Activated T-helper 17 cell treated with anti-CD3 and anti-CD28 coated beads, Interleukin-2, amount 50 U/mL, for 72 hours (primary cell): ENCODE data around the gene PGC. TPM values are rescaled to one million over a fixed set of nuclear protein-coding genes. Genes with fewer than 3 reads are reported as not detected.

Source experiments
- ATAC-seq: fragments of 150-1000 bp; cut with Tn5 transposase; replicated peaks from 2 replicates; pipeline ENCODE4 v1.10.0; 2021; ENCODE audit warnings: mild to moderate bottlenecking, moderate library complexity
- H3K27ac Mint-ChIP-seq: one replicate; pipeline ENCODE4 v1.8.0; 2022; ENCODE audit warnings: mixed read lengths
- H3K27me3 Mint-ChIP-seq: one replicate; pipeline ENCODE4 v1.8.0; 2022; ENCODE audit warnings: mixed read lengths
- H3K36me3 Mint-ChIP-seq: one replicate; pipeline ENCODE4 v1.8.0; 2022; ENCODE audit warnings: low read depth, mild to moderate bottlenecking, mixed read lengths
- H3K4me1 Mint-ChIP-seq: one replicate; pipeline ENCODE4 v1.8.0; 2022; ENCODE audit warnings: mixed read lengths
- H3K4me3 Mint-ChIP-seq: one replicate; pipeline ENCODE4 v1.8.0; 2022; ENCODE audit warnings: mild to moderate bottlenecking, mixed read lengths
- H3K9me3 Mint-ChIP-seq: one replicate; pipeline ENCODE4 v1.8.0; 2022; ENCODE audit warnings: mixed read lengths
- total RNA-seq, 2 donors: library from RNA; stranded (reverse); gene quantifications; one replicate each; pipeline ENCODE4 v1.2.3, GENCODE V29; 2022

PGC gene
- total RNA-seq, 2 donors from 2014 or later, result not detected

DNA sequence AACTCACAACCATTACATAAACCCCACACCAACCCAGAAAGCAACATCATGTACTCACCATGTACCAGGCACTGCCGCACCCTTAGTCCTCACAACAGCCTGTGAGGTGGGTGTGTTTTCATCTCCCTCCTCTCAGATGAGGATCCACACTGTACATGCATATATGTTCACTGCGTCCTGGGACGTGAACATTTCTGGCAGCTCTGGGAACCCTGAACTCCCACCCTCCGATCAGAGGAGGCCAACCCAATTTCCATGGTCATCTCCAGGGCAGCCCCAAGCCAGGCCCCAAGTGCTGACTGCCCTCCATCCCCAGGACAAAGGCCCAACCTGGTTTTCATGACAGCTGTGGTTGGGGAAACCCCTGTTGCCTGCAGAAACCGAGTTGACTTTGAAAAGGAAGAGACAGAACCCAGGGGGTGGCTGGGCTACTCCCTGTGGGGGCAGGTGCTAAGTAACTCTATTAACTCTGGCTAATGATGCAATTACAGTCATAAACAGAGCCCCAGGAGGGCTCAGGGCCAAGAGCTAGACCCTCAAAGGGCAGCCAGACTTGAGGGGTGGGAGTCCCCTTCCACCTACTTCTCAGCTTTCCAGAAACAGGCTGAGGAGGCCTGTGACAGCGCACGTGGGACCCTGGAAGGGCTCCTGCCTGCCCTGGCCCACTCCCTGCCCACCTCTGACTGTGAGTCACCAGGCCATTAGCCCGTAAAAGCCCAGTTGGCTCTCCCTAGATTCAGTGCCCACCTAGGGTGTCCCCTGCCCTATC lies 14.4 kb downstream of the PGC start:
- no peaks in the 10 kb centered on the region for H3K9me3 Mint-ChIP-seq
- ATAC-seq, result peak; percentile 36
- peak overlapping the region; percentile 80 for H3K4me3 Mint-ChIP-seq

GRCh38 chr6:41732149-41732548 lies 15.0 kb downstream of the PGC start:
- Mint-ChIP-seq H3K9me3 (no peaks in the 10 kb centered on the region), H3K36me3 (no peaks in the 10 kb centered on the region), H3K4me1 (peaks cover 18% of the 10 kb centered on the region), H3K27me3 (no peaks in the 10 kb centered on the region), H3K4me3 (peak overlapping the region; percentile 80), H3K27ac (peak overlapping the region; percentile 6)
- no peak for ATAC-seq

More for the DNA sequence above, 14.4 kb downstream of the PGC start:
- Mint-ChIP-seq H3K27ac (peak overlapping the region; percentile 6), H3K36me3 (no peaks in the 10 kb centered on the region), H3K4me1 (peaks cover 18% of the 10 kb centered on the region), H3K27me3 (no peaks in the 10 kb centered on the region)

DNA sequence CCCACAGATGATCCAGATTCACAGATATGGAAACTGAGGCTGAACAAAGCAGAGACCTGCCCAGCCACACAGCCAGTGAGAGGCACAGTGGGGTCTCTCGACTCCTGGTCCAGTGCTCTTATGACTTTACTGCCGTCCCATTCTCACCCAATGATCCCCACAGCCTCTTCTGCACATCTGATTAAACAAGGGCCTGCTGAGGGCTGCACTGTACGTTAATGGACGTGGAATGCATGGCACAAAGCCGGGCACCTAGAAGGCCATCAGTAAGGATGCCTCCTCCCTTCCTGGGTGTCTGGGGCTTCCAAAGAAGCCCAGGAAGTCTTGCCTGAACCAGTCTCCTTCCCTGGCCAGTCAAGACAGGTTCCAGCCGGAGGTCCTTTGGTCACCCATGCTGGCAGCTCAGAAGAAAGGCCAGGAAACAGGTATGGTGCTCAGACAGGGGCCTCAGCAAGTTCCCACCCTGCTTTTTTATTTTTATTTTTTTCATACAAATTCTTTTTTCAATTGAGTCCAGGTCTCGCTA lies 15.6 kb downstream of the PGC start:
- Mint-ChIP-seq H3K36me3 (no peaks in the 10 kb centered on the region), H3K9me3 (no peaks in the 10 kb centered on the region), H3K4me1 (peaks cover 18% of the 10 kb centered on the region), H3K4me3 (no peak overlapping the region), H3K27ac (no peak overlapping the region), H3K27me3 (no peaks in the 10 kb centered on the region)
- ATAC-seq, result no peak

GRCh38 chr6:41730531-41731436 lies 16.4 kb downstream of the PGC start:
- ATAC-seq, result no peak
- Mint-ChIP-seq H3K27me3 (no peaks in the 10 kb centered on the region), H3K4me3 (no peak overlapping the region), H3K36me3 (no peaks in the 10 kb centered on the region), H3K27ac (no peak overlapping the region), H3K4me1 (peaks cover 18% of the 10 kb centered on the region), H3K9me3 (no peaks in the 10 kb centered on the region)

DNA sequence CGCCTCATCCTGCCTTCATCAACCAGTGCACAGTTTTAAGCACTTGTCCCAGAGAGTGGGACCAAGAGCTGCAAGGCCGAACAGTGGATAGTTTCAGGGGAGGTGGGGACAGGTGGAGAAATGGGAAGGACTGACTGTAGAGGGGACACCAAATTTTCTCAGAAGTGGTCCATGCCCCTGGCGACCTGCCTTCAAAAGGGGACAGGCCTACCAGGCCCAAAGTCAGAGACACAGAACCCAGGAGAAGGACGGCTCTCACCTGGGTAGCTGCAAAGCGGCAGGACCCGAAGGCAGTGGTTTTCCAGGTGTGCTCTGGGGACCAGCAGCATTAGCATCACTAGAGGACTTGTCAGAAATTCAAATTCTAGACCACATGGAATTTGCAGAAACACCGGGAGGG lies 17.6 kb downstream of the PGC start:
- H3K4me1 Mint-ChIP-seq, result peaks cover 18% of the 10 kb centered on the region
- H3K9me3 Mint-ChIP-seq, result no peaks in the 10 kb centered on the region
- H3K27me3 Mint-ChIP-seq, result no peaks in the 10 kb centered on the region
- H3K4me3 Mint-ChIP-seq, result no peak overlapping the region
- H3K27ac Mint-ChIP-seq, result no peak overlapping the region
- H3K36me3 Mint-ChIP-seq, result no peaks in the 10 kb centered on the region
- no peak for ATAC-seq

GRCh38 chr6:41728954-41729353 lies 18.2 kb downstream of the PGC start:
- H3K4me3 Mint-ChIP-seq, result no peak overlapping the region
- no peak overlapping the region for H3K27ac Mint-ChIP-seq
- H3K36me3 Mint-ChIP-seq, result no peaks in the 10 kb centered on the region
- H3K9me3 Mint-ChIP-seq, result no peaks in the 10 kb centered on the region
- peaks cover 21% of the 10 kb centered on the region for H3K4me1 Mint-ChIP-seq
- ATAC-seq, result no peak
- H3K27me3 Mint-ChIP-seq, result no peaks in the 10 kb centered on the region

DNA sequence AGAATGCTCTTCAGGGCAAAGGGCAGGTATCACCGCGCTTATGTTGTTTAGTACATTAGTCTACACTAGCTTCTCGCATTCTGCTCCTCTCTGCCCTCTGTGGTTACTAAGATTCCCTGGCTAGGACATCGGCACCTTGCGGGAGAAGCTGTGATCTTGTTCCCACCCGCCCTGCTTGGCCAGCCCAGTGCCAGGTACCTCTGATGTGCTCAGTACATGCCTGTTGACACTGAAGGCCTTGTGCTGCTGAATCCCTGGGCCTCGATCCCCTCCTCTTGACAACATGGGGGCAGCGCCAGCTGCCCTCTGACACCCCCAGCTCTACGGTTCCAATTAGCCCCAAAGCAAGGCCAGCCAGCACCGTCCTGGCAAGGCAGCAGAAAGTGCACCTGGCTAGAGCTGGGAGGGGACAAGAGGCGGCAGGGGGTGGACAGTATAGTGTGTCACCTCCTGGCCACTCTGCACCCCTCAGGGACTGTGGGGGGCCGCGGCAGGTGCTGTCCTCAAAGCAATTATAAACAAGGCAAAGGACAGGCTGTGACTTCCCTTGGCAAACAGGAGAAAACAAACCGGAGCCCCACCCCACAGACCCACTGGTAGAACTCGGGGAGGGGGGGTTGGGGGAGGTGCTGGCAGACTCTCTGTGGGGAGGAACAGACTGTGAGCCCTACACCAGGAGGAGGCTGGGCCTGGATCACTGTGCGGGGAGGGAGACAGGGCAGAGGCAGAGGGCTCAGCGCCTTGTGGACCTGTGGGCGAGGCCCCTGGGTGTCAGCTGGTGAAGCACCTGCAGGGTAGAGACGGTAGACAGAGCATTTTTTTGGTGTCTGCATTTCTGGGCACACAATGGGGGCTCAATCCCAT lies 18.9 kb downstream of the PGC start:
- ATAC-seq, result no peak
- H3K4me3 Mint-ChIP-seq, result no peak overlapping the region
- H3K27ac Mint-ChIP-seq, result no peak overlapping the region
- peaks cover 24% of the 10 kb centered on the region for H3K4me1 Mint-ChIP-seq
- no peaks in the 10 kb centered on the region for H3K27me3 Mint-ChIP-seq
- H3K9me3 Mint-ChIP-seq, result no peaks in the 10 kb centered on the region
- H3K36me3 Mint-ChIP-seq, result no peaks in the 10 kb centered on the region

GRCh38 chr6:41727705-41728072 lies 19.5 kb downstream of the PGC start:
- H3K27me3 Mint-ChIP-seq, result no peaks in the 10 kb centered on the region
- peaks cover 23% of the 10 kb centered on the region for H3K4me1 Mint-ChIP-seq
- no peaks in the 10 kb centered on the region for H3K9me3 Mint-ChIP-seq
- H3K36me3 Mint-ChIP-seq, result no peaks in the 10 kb centered on the region
- ATAC-seq, result no peak
- H3K27ac Mint-ChIP-seq, result no peak overlapping the region
- H3K4me3 Mint-ChIP-seq, result no peak overlapping the region

DNA sequence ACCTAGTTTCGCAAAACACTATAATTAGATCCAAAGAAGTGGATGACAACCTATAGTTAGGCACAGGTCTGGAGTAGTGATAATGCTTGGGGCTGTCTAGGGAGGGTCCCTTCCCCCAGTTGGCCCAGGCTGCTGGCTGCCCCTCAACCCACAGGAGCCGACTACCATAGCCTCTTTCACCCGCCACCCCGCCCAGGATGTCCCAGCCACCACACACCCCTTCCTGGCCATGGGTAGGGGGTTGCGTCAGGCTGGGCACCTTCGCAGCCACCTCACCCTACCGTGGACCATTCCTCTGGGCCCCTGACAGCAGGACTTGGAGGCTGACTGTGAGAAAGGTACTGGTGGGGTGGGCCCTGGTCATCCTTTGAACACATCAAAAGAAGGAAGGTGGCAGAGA lies 20.3 kb downstream of the PGC start:
- Mint-ChIP-seq H3K36me3 (no peaks in the 10 kb centered on the region), H3K27me3 (no peaks in the 10 kb centered on the region), H3K27ac (no peak overlapping the region), H3K9me3 (no peaks in the 10 kb centered on the region), H3K4me1 (peaks cover 18% of the 10 kb centered on the region), H3K4me3 (no peak overlapping the region)
- no peak for ATAC-seq

GRCh38 chr6:41724586-41725501 lies 22.4 kb downstream of the PGC start:
- no peaks in the 10 kb centered on the region for H3K9me3 Mint-ChIP-seq
- peaks cover 6% of the 10 kb centered on the region for H3K4me1 Mint-ChIP-seq

GRCh38 chr6:41724228-41724580 lies 23.0 kb downstream of the PGC start:
- no peaks in the 10 kb centered on the region for H3K27me3 Mint-ChIP-seq
- peaks cover 6% of the 10 kb centered on the region for H3K4me1 Mint-ChIP-seq
- no peak overlapping the region for H3K27ac Mint-ChIP-seq
- no peaks in the 10 kb centered on the region for H3K9me3 Mint-ChIP-seq
- no peak overlapping the region for H3K4me3 Mint-ChIP-seq
- no peak for ATAC-seq
- H3K36me3 Mint-ChIP-seq, result no peaks in the 10 kb centered on the region

More at GRCh38 chr6:41724586-41725501, 22.4 kb downstream of the PGC start:
- no peaks in the 10 kb centered on the region for H3K27me3 Mint-ChIP-seq
- ATAC-seq, result no peak
- no peak overlapping the region for H3K27ac Mint-ChIP-seq
- no peaks in the 10 kb centered on the region for H3K36me3 Mint-ChIP-seq
- H3K4me3 Mint-ChIP-seq, result no peak overlapping the region

DNA sequence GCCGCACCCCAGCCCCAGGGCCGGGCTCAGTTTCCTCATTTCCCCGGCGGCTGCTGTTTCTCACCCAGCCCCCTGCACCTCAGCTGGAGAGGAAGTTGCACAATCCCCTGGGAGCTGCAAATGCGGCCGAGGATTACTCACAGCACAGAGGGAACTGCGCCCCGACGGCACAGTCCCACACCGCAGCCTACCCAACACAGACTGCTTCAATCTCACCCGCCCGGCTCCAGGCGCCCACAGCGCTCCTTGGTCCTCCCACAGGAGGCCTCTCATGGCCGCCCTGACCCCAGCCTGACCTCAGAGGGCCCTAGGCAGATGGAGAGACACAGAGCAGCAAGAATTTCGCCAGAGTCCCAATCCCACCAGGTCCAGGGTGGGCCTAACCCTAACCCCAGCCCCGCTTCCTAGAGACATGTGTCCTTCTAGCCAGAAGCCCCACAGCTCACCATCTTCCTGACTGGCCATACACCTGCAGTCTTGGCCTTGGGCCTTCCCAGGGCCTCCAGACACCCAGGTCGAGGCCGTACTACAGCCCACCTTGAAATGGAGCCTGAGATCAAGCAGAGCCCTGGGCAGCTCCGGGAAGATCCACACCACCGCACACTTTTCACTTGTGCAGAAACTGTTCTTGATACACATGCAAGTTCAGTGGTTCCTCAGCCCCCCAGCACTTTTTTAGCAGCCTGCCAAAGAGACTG lies 23.5 kb downstream of the PGC start:
- no peak for ATAC-seq
- Mint-ChIP-seq H3K36me3 (no peaks in the 10 kb centered on the region), H3K27ac (no peak overlapping the region), H3K4me3 (no peak overlapping the region), H3K27me3 (no peaks in the 10 kb centered on the region), H3K4me1 (peaks cover 6% of the 10 kb centered on the region), H3K9me3 (no peaks in the 10 kb centered on the region)

DNA sequence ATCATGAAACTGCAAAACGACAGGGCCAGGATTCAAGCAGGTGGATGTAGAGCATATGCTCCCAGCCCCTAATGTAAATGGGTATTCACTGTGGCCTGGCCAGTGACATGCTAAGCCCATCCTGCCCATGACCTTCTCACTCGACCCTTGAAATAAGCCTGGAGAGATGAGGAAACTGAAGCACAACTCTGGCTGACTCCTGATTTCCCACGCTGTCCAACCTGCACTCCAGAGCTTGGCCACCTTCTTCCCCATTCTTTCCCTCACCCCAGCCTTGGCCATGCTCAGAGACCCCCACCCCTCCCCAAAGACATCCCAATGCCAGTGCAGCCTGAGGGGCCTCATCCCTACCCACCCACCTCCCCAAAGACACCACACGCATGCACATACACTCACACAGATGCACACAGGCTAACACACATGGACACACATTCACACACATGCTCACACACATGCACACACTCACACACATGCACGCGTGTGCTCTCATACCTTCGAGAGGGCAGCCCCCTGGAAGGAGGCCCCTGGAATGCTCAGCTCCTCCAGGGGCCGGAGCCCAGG lies 24.1 kb downstream of the PGC start:
- no peak for ATAC-seq
- H3K27ac Mint-ChIP-seq, result no peak overlapping the region
- H3K4me3 Mint-ChIP-seq, result no peak overlapping the region

More for the DNA sequence above, 24.1 kb downstream of the PGC start:
- H3K4me1 Mint-ChIP-seq, result peaks cover 6% of the 10 kb centered on the region
- H3K36me3 Mint-ChIP-seq, result no peaks in the 10 kb centered on the region
- no peaks in the 10 kb centered on the region for H3K27me3 Mint-ChIP-seq
- H3K9me3 Mint-ChIP-seq, result no peaks in the 10 kb centered on the region
